ENCODE data around the gene KREMEN1. TPM values are rescaled to one million over a fixed set of nuclear protein-coding genes. Genes with fewer than 3 reads are reported as not detected.
A peak's percentile ranks its signal among the peaks of the same experiment; 100 is the strongest.
"Not testable (repeated sequence)": the region's sequence is repeated elsewhere in the genome, so short reads cannot be mapped to it uniquely, and the experiment has no call there.

KREMEN1 gene
- not detected for polyA plus RNA-seq

GRCh38 chr22:29072979-29073617 lies at the start of gene KREMEN1:
Gene KREMEN1 (plus strand): TSS chr22:29073035. CDS start chr22:29073131, 96 bp downstream.
- Mint-ChIP-seq H3K36me3 (no peaks in the 10 kb centered on the region), H3K27me3 (peaks cover 56% of the 10 kb centered on the region), H3K4me3 (peak within 1 kb of the TSS; percentile 66 to 89 (median 75)), H3K9me3 (peaks cover 0 to 2% (median 0%) of the 10 kb centered on the region in 3 donors), H3K4me1 (peaks cover 4 to 11% (median 10%) of the 10 kb centered on the region in 3 donors), H3K27ac (no peak within 1 kb of the TSS)

- Mint-ChIP-seq H3K4me3 (no peak overlapping the region), H3K36me3 (peaks cover 2% of the 10 kb centered on the region), H3K9me3 (peaks cover 0 to 6% (median 0%) of the 10 kb centered on the region in 3 donors), H3K27me3 (peaks cover 5% of the 10 kb centered on the region), H3K4me1 (no peaks in the 10 kb centered on the region), H3K27ac (no peak overlapping the region)
Observed at GRCh38 chr22:29023172-29023796, 49.6 kb upstream of the KREMEN1 start.

GRCh38 chr22:29026579-29026978 lies 46.3 kb upstream of the KREMEN1 start:
- Mint-ChIP-seq H3K4me3 (no peak overlapping the region), H3K27ac (no peak overlapping the region), H3K36me3 (peaks cover 2% of the 10 kb centered on the region), H3K27me3 (peaks cover 27% of the 10 kb centered on the region), H3K9me3 (no peaks in the 10 kb centered on the region), H3K4me1 (peaks cover 0 to 7% (median 1%) of the 10 kb centered on the region in 3 donors)

- peaks cover 27% of the 10 kb centered on the region for H3K27me3 Mint-ChIP-seq
- no peak overlapping the region for H3K4me3 Mint-ChIP-seq
- H3K27ac Mint-ChIP-seq, result no peak overlapping the region
- H3K36me3 Mint-ChIP-seq, result peaks cover 2% of the 10 kb centered on the region
- peaks cover 0 to 7% (median 1%) of the 10 kb centered on the region in 3 donors for H3K4me1 Mint-ChIP-seq
- H3K9me3 Mint-ChIP-seq, result no peaks in the 10 kb centered on the region
Observed at GRCh38 chr22:29028468-29028867, 44.4 kb upstream of the KREMEN1 start.

- Mint-ChIP-seq H3K27ac (no peak overlapping the region), H3K9me3 (no peaks in the 10 kb centered on the region), H3K4me1 (peaks cover 0 to 7% (median 1%) of the 10 kb centered on the region in 3 donors), H3K36me3 (peaks cover 2% of the 10 kb centered on the region), H3K4me3 (peak overlapping the region in 1 of 4 donors; percentile 59), H3K27me3 (peaks cover 23% of the 10 kb centered on the region)
Observed at GRCh38 chr22:29029202-29030000, 43.4 kb upstream of the KREMEN1 start.

- Mint-ChIP-seq H3K9me3 (no peaks in the 10 kb centered on the region), H3K27me3 (peaks cover 23% of the 10 kb centered on the region), H3K36me3 (peaks cover 2% of the 10 kb centered on the region), H3K4me1 (peaks cover 0 to 7% (median 1%) of the 10 kb centered on the region in 3 donors), H3K4me3 (peak overlapping the region in 1 of 4 donors; percentile 81), H3K27ac (no peak overlapping the region)
Observed at GRCh38 chr22:29030016-29030617, 42.7 kb upstream of the KREMEN1 start.

- H3K27me3 Mint-ChIP-seq, result peaks cover 23% of the 10 kb centered on the region
- peaks cover 2% of the 10 kb centered on the region for H3K36me3 Mint-ChIP-seq
- no peaks in the 10 kb centered on the region for H3K9me3 Mint-ChIP-seq
- peak overlapping the region in 3 of 4 donors; percentile 30 to 81 (median 48) for H3K4me3 Mint-ChIP-seq
- H3K4me1 Mint-ChIP-seq, result peaks cover 0 to 7% (median 1%) of the 10 kb centered on the region in 3 donors
- H3K27ac Mint-ChIP-seq, result no peak overlapping the region
Observed at GRCh38 chr22:29030618-29031226, 42.1 kb upstream of the KREMEN1 start.

GRCh38 chr22:29031227-29032011 lies 41.4 kb upstream of the KREMEN1 start:
- H3K9me3 Mint-ChIP-seq, result no peaks in the 10 kb centered on the region
- peaks cover 2% of the 10 kb centered on the region for H3K36me3 Mint-ChIP-seq
- H3K27ac Mint-ChIP-seq, result no peak overlapping the region
- peaks cover 0 to 7% (median 1%) of the 10 kb centered on the region in 3 donors for H3K4me1 Mint-ChIP-seq
- H3K4me3 Mint-ChIP-seq, result peak overlapping the region in 3 of 4 donors; percentile 6 to 52 (median 48)
- H3K27me3 Mint-ChIP-seq, result peaks cover 23% of the 10 kb centered on the region

GRCh38 chr22:29032014-29032475 lies 40.8 kb upstream of the KREMEN1 start:
- Mint-ChIP-seq H3K27ac (no peak overlapping the region), H3K4me3 (no peak overlapping the region), H3K9me3 (no peaks in the 10 kb centered on the region), H3K27me3 (peaks cover 23% of the 10 kb centered on the region), H3K4me1 (peaks cover 0 to 7% (median 1%) of the 10 kb centered on the region in 3 donors), H3K36me3 (peaks cover 2% of the 10 kb centered on the region)

GRCh38 chr22:29032584-29032983 lies 40.3 kb upstream of the KREMEN1 start:
- peaks cover 0 to 7% (median 1%) of the 10 kb centered on the region in 3 donors for H3K4me1 Mint-ChIP-seq
- H3K27ac Mint-ChIP-seq, result no peak overlapping the region
- H3K27me3 Mint-ChIP-seq, result peaks cover 23% of the 10 kb centered on the region
- H3K36me3 Mint-ChIP-seq, result no peaks in the 10 kb centered on the region
- no peaks in the 10 kb centered on the region for H3K9me3 Mint-ChIP-seq
- H3K4me3 Mint-ChIP-seq, result no peak overlapping the region

GRCh38 chr22:29037340-29037932 lies 35.4 kb upstream of the KREMEN1 start:
- Mint-ChIP-seq H3K27me3 (no peaks in the 10 kb centered on the region), H3K4me3 (no peak overlapping the region), H3K4me1 (no peaks in the 10 kb centered on the region), H3K36me3 (peaks cover 1% of the 10 kb centered on the region), H3K9me3 (no peaks in the 10 kb centered on the region), H3K27ac (no peak overlapping the region)

- Mint-ChIP-seq H3K36me3 (peaks cover 1% of the 10 kb centered on the region), H3K4me3 (no peak overlapping the region), H3K27ac (no peak overlapping the region), H3K4me1 (no peaks in the 10 kb centered on the region), H3K9me3 (no peaks in the 10 kb centered on the region), H3K27me3 (no peaks in the 10 kb centered on the region)
Observed at GRCh38 chr22:29039148-29039547, 33.7 kb upstream of the KREMEN1 start.

- H3K27me3 Mint-ChIP-seq, H3K4me3 Mint-ChIP-seq, H3K9me3 Mint-ChIP-seq: not testable (repeated sequence)
Observed at GRCh38 chr22:29039684-29040083, 33.2 kb upstream of the KREMEN1 start.

More at GRCh38 chr22:29039684-29040083, 33.2 kb upstream of the KREMEN1 start:
- H3K4me1 Mint-ChIP-seq, H3K27ac Mint-ChIP-seq, H3K36me3 Mint-ChIP-seq: not testable (repeated sequence)
